Lung (tissue), 12 donors: ENCODE measurements around the gene RACK1. TPM values are rescaled to one million over a fixed set of nuclear protein-coding genes. Genes with fewer than 3 reads are reported as not detected.
A peak's percentile ranks its signal among the peaks of the same experiment; 100 is the strongest.

Experiments used
- ATAC-seq: fragments of 200-7000 bp; cut with Tn5 transposase; one replicate; pipeline ENCODE4 v1.9.1; 2020; ENCODE audit warnings: moderate number of reproducible peaks; ENCODE audit not compliant: insufficient read depth, low FRiP score
- DNase-seq, 3 donors: peaks; one replicate each; pipeline ENCODE4 v3.0.0-alpha.2; 2013 to 2017
- H3K27ac ChIP-seq, 2 donors: one replicate each; pipeline ENCODE4 v1.5.1; 2013; ENCODE audit warnings: mild to moderate bottlenecking in 2 of 2, moderate library complexity in 2 of 2, control low read depth in 1 of 2, inconsistent platforms in 1 of 2, low read depth in 1 of 2, low read length in 1 of 2
- H3K27me3 ChIP-seq, 3 donors: one replicate each; pipeline ENCODE4 v1.5.1; 2013; ENCODE audit warnings: low read length in 2 of 3; ENCODE audit not compliant: control insufficient read depth in 3 of 3, insufficient read depth in 3 of 3
- H3K36me3 ChIP-seq, 4 donors: one replicate each; pipeline ENCODE4 v1.5.1; 2013; ENCODE audit warnings: low read length in 4 of 4, mild to moderate bottlenecking in 1 of 4, moderate library complexity in 1 of 4; ENCODE audit not compliant: control insufficient read depth in 4 of 4, insufficient read depth in 4 of 4
- H3K4me1 ChIP-seq, 5 donors: one replicate each; pipeline ENCODE4 v1.5.1; 2013; ENCODE audit warnings: low read length in 5 of 5, mild to moderate bottlenecking in 2 of 5, moderate library complexity in 1 of 5; ENCODE audit not compliant: control insufficient read depth in 5 of 5, insufficient read depth in 5 of 5
- H3K4me3 ChIP-seq: one replicate; pipeline ENCODE4 v1.5.1; 2013; ENCODE audit warnings: mild to moderate bottlenecking, control low read depth, moderate library complexity
- H3K9ac ChIP-seq, 2 donors: one replicate each; pipeline ENCODE4 v1.5.1; 2013; ENCODE audit warnings: low read length in 2 of 2, control low read depth in 1 of 2; ENCODE audit not compliant: insufficient read depth in 1 of 2
- H3K9me3 ChIP-seq, 4 donors: one replicate each; pipeline ENCODE4 v1.5.1; 2013; ENCODE audit warnings: low read length in 3 of 4, mild to moderate bottlenecking in 1 of 4, moderate library complexity in 1 of 4; ENCODE audit not compliant: control insufficient read depth in 4 of 4, insufficient read depth in 3 of 4
- WGBS, 2 donors: extraction: QIAGEN DNeasy Blood & Tissue Kit; methylation state at CpG; one replicate each; pipeline ENCODE4 v1.1.7; 2013; 5-methylcytosine and 5-hydroxymethylcytosine counted together
- polyA plus RNA-seq, 2 donors: library from polyadenylated mRNA; stranded (reverse); fragments of 200-250 nt; gene quantifications; one replicate each; pipeline ENCODE4 v1.2.1, GENCODE V29; 2013
- total RNA-seq, 2 donors: library from RNA; depleted of rRNA in 1 of 2; stranded (reverse); fragments of >200 nt in 1 of 2; gene quantifications; one replicate each; pipeline ENCODE4 v1.2.1, GENCODE V29; 2014 to 2021
- TF ChIP-seq, protein P1 (sequence below): IDR thresholded peaks from 2 replicates; pipeline ENCODE4 v1.5.1; 2012; ENCODE audit warnings: mild to moderate bottlenecking; ENCODE audit errors: control extremely low read depth, extremely low read depth
- donor health status: control.
- donor health status: control.
- donor health status: Bipolar disorder and iron deficiency.
- donor health status: healthy.
- donor health status: DM: yes; HTN: yes; CAD: no.

Gene RACK1
- total and polyA plus RNA-seq, 4 donors: 1,254 to 2,994 (median 1,939) TPM

DNA sequence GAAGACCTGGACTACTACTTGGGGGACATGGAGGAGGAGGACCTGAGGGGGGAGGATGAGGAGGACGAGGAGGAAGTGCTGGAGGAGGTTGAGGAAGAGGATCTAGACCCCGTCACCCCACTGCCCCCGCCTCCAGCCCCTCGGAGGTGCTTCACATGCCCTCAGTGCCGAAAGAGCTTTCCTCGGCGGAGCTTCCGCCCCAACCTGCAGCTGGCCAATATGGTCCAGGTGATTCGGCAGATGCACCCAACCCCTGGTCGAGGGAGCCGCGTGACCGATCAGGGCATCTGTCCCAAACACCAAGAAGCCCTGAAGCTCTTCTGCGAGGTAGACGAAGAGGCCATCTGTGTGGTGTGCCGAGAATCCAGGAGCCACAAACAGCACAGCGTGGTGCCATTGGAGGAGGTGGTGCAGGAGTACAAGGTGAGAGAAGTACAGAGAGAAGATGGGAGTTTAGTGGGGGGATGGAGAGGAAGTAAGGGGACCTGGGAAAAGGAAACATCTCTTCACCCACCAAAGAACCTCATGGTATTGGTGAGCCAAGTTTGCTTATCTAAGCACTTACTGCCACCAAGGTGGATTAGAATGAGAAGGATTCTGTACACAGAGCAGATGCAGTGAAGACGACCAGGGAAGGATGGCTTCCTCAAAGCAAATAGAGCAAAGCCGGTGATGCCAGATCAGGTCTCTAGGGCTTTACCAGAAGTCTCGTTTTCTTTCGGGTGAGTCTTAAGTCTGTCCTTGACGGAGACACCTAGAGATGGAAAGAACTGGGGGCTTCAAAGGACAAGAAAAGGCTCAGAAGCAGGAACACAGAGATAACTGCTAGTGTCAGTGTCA lies 19.1 kb downstream of the RACK1 start:
- Histone ChIP-seq H3K9ac (peak overlapping the region; percentile 68 to 82), H3K4me1 (peaks cover 0 to 18% (median 10%) of the 10 kb centered on the region in 5 donors), H3K4me3 (peak overlapping the region; percentile 74), H3K27ac (peak overlapping the region in 1 of 2 donors; percentile 95), H3K36me3 (peaks cover 0 to 8% (median 2%) of the 10 kb centered on the region in 4 donors), H3K9me3 (no peaks in the 10 kb centered on the region), H3K27me3 (peaks cover 0 to 9% (median 7%) of the 10 kb centered on the region in 3 donors)
- ATAC-seq: no peak
- TF ChIP-seq, protein P1, sequence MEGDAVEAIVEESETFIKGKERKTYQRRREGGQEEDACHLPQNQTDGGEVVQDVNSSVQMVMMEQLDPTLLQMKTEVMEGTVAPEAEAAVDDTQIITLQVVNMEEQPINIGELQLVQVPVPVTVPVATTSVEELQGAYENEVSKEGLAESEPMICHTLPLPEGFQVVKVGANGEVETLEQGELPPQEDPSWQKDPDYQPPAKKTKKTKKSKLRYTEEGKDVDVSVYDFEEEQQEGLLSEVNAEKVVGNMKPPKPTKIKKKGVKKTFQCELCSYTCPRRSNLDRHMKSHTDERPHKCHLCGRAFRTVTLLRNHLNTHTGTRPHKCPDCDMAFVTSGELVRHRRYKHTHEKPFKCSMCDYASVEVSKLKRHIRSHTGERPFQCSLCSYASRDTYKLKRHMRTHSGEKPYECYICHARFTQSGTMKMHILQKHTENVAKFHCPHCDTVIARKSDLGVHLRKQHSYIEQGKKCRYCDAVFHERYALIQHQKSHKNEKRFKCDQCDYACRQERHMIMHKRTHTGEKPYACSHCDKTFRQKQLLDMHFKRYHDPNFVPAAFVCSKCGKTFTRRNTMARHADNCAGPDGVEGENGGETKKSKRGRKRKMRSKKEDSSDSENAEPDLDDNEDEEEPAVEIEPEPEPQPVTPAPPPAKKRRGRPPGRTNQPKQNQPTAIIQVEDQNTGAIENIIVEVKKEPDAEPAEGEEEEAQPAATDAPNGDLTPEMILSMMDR: no peak
- no peak for DNase-seq
- 60 to 71% methylated on average over 21 to 22 of the region's 22 CpGs for WGBS, 2 donors

DNA sequence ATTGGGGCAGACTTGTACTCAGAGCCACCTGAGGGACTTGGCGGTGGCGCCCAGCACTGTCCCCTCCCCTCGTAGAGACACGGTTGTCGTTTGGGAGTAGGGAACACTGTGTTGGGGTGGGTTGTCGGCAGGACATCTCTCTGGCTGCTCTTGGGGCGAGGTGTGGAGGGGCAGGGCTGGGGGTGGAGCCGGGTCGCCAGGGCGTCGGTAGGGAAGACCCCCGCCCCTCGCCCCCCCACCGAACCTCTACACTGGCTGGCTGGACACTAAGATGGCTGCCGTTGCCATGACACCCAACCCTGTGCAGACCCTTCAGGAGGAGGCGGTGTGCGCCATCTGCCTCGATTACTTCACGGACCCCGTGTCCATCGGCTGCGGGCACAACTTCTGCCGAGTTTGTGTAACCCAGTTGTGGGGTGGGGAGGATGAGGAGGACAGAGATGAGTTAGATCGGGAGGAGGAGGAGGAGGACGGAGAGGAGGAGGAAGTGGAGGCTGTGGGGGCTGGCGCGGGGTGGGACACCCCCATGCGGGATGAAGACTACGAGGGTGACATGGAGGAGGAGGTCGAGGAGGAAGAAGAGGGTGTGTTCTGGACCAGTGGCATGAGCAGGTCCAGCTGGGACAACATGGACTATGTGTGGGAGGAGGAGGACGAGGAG lies 19.8 kb downstream of the RACK1 start:
- peak overlapping the region; percentile 74 for H3K4me3 ChIP-seq
- ATAC-seq: no peak
- H3K27ac ChIP-seq: peak overlapping the region; percentile 95 to 98
- peak overlapping the region; percentile 68 to 82 for H3K9ac ChIP-seq
- peaks cover 0 to 21% (median 10%) of the 10 kb centered on the region in 5 donors for H3K4me1 ChIP-seq
- peaks cover 0 to 13% (median 12%) of the 10 kb centered on the region in 3 donors for H3K27me3 ChIP-seq
- peaks cover 0 to 2% (median under 1%) of the 10 kb centered on the region in 4 donors for H3K36me3 ChIP-seq
- DNase-seq: peak; percentile 70 to 78 (median 73)
- TF ChIP-seq, protein P1: no peak
- H3K9me3 ChIP-seq: no peaks in the 10 kb centered on the region
- 1% methylated on average over 31 of the region's 31 CpGs for WGBS, 2 donors

DNA sequence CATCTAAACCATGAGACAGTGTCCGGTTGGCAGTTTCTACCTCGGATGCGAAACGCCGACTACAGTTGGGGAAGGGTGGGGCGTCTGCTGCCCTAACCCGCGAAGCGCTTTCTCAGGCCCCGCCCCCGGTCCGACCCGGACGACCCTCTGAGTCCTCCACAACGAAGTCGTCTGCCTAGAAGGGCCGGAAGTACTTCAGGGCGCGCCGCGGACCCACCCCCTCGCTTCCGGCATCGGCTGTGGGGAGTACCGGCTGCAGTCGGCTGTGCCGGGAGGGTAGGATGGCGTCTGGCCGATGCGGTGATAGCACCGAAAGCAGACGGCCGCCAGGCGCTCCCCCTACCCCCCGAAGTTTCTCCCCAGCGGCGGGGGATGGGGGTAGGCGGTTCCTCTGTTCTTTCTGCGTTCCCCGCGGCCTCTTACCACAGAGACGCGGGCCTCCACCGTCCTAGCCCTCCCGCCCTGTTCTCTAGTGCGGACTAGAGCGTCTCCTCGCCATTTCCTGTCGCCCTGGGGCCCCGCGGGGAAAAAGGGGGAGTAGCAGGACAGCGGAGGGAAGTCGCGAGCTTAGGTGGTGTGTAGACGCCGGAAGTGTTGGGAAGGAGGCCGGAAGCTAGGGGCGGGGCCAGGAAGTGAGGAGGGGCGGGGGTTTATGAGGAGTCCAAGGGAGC lies 20.5 kb downstream of the RACK1 start, which contains the start of gene TRIM41:
TSS of gene TRIM41 (plus strand) at position 224 of the 671 bp plus-strand sequence. CDS start 719 bp downstream, outside the sequence.
- H3K4me3 ChIP-seq: peak within 1 kb of the TSS; percentile 74

More for the DNA sequence above, 20.5 kb downstream of the RACK1 start, which contains the start of gene TRIM41:
- DNase-seq (peak; percentile 98 to 99 (median 99)), ATAC-seq (peak; percentile 82)
- H3K9me3 ChIP-seq: no peaks in the 10 kb centered on the region
- peaks cover 0 to 16% (median 15%) of the 10 kb centered on the region in 3 donors for H3K27me3 ChIP-seq
- H3K9ac ChIP-seq: peak within 1 kb of the TSS; percentile 68 to 90
- H3K36me3 ChIP-seq: peaks cover 0 to 2% (median under 1%) of the 10 kb centered on the region in 4 donors
- H3K27ac ChIP-seq: peak within 1 kb of the TSS; percentile 95 to 98
- peaks cover 0 to 21% (median 10%) of the 10 kb centered on the region in 5 donors for H3K4me1 ChIP-seq
- TF ChIP-seq, protein P1: no peak
- WGBS, 2 donors: 0 to 1% methylated on average over 58 to 59 of the region's 59 CpGs
